ENCODE data around the gene ESPNL.
A peak's percentile ranks its signal among the peaks of the same experiment; 100 is the strongest.

ESPNL gene

GRCh38 chr2:238127165-238128060 lies 27.3 kb downstream of the ESPNL start:
- DNase-seq (ENCODE audit: low spot score): peak; percentile 65

- no peak for DNase-seq (ENCODE audit: low spot score)
Observed at GRCh38 chr2:238128061-238128440, 27.9 kb downstream of the ESPNL start.

- DNase-seq (ENCODE audit: low spot score): no peak
Observed at GRCh38 chr2:238128534-238129001, 28.4 kb downstream of the ESPNL start.

- DNase-seq (ENCODE audit: low spot score): no peak
Observed at GRCh38 chr2:238129166-238130010, 29.2 kb downstream of the ESPNL start.

GRCh38 chr2:238130111-238130695 lies 30.1 kb downstream of the ESPNL start:
- no peak for DNase-seq (ENCODE audit: low spot score)

- no peak for DNase-seq (ENCODE audit: low spot score)
Observed at GRCh38 chr2:238130696-238131628, 30.8 kb downstream of the ESPNL start.

- DNase-seq (ENCODE audit: low spot score): no peak
Observed at GRCh38 chr2:238131761-238132462, 31.8 kb downstream of the ESPNL start.

- DNase-seq (ENCODE audit: low spot score): no peak
Observed at GRCh38 chr2:238132463-238133450, 32.6 kb downstream of the ESPNL start.

GRCh38 chr2:238133499-238134392 lies 33.6 kb downstream of the ESPNL start:
- peak; percentile 51 for DNase-seq (ENCODE audit: low spot score)

- DNase-seq (ENCODE audit: low spot score): no peak
Observed at GRCh38 chr2:238134393-238134785, 34.2 kb downstream of the ESPNL start.

GRCh38 chr2:238135601-238136150 lies 35.5 kb downstream of the ESPNL start:
- no peak for DNase-seq (ENCODE audit: low spot score)

- DNase-seq (ENCODE audit: low spot score): no peak
Observed at GRCh38 chr2:238136820-238137537, 36.8 kb downstream of the ESPNL start.

GRCh38 chr2:238137885-238138284 lies 37.7 kb downstream of the ESPNL start:
- DNase-seq (ENCODE audit: low spot score): no peak

- DNase-seq (ENCODE audit: low spot score): peak; percentile 68
Observed at GRCh38 chr2:238138331-238139195, 38.4 kb downstream of the ESPNL start, which contains the start of gene KLHL30. TSS of gene KLHL30 (plus strand) at chr2:238138668. CDS start at chr2:238140755, 2,087 bp downstream.

GRCh38 chr2:238139196-238140039 lies 39.3 kb downstream of the ESPNL start:
- peak; percentile 59 for DNase-seq (ENCODE audit: low spot score)
